G401.6 (cell line): ENCODE measurements around the gene DCC.
"Not testable (repeated sequence)": the region's sequence is repeated elsewhere in the genome, so short reads cannot be mapped to it uniquely, and the experiment has no call there.

Source experiments
- FAIRE-seq: peaks from 2 replicates; lab custom pipeline; 2012; peaks lifted over from hg19 to GRCh38; lab: Jason Lieb, UNC

DCC gene

GRCh38 chr18:53511725-53512124 lies 1171.7 kb downstream of the DCC start:
- not testable (repeated sequence) for FAIRE-seq

DNA sequence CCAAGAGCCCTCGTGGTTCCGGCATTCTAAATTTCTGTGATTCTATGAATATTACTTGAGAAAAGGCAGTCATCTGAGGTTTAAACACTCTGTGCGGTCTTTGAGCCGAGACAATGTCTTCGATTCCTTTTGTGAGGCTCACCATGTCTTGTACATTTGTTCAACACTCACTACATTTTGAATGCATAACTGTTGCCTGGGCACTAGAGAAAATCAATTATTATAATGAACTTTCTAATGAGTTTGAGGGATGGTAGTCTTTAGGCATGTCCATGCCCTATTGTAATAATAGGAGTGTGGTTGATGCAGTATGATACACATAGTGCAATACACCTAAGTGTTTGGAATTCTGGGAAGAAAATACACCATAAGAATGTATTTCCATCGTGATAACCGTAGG lies 1181.1 kb downstream of the DCC start:
- FAIRE-seq, result no peak

DNA sequence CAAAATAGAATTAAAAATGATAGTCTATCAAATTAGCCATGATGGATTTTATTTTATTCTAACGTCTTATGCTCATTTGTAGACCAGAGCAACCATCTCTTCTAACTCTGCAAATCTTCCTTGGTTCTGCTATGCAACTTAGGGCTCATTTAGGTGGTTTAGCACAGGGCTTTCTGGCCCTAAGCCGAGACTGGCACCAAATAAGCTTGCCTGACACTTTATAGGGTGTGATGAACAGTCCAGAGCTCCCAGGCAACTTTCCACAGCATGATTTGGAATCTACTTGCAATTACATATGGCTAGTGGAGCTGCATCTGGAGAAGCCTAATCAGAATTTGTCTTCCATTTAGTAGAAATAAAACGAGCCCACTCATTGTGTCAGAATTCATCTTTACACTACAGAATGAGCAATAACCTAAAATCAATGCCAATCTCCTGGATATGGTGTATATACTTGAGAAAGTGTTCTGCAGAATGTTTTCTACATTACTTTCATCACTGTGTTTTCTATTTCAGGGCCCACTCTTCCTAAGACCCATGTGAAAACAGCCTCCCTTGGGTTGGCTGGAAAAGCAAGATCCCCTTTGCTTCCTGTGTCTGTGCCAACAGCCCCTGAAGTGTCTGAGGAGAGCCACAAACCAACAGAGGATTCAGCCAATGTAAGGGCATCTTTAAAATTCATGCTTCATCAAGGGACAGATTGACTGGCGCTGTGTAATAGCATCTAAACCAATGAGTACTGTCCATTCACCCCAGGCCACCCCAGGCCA lies 1186.3 kb downstream of the DCC start:
- FAIRE-seq, result no peak

DNA sequence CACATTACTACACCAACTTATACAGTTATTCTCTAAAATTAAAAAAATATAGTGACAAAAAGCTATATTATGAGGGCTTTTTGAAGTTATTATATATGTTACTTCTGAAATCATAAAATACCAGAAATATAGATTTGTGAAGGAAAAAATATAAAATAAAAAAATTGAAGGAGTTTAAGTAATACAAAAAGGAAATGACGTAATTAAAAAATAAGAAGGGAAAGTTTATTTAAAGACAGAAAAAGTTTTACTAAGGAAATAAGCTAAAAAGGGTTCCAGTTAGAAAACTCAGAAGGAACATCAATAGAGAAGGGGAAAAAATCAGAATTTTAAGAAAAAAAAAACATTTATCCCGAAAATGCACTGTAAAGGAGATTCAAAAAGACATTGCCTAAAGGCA lies 1187.4 kb downstream of the DCC start:
- FAIRE-seq, result no peak

GRCh38 chr18:53531187-53531586 lies 1191.2 kb downstream of the DCC start:
- FAIRE-seq, result no peak

DNA sequence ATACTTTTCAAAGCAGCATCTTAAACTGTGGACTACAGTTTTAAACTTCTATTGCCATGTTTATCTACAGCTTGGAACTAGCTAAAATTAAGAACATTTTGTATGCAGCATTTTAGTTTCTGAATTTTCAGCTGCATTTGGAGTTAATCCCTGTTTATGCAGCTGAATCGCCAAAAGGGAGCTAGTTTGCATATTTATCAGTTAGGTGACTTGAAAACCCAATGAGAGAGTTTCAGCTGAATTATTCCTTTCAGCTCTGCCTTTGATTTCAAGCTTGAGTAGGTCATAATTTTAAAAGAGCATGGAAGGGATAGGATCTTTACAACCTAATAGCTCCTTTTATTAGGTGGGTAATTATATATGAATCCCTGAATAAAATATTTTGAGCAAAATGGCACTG lies 1191.9 kb downstream of the DCC start:
- no peak for FAIRE-seq

DNA sequence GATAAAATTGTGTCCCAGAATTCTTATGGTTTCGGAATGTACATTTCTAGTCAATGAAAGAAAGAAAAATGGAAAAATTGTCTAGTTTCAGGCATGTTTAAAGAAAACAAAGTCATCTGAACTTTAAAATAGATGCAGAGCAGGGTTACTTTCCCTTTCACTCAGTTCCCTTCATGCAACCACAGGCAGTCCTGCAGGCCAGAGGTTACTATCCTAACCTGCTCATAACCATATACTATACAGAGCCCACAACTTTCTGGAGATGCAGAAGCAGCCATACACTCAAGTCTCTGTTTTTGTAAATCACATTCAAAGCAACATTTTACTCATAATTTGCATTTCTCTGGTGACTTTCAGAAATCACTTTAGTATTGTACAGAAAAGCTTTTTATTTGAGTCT lies 1194.2 kb downstream of the DCC start:
- FAIRE-seq, result no peak

DNA sequence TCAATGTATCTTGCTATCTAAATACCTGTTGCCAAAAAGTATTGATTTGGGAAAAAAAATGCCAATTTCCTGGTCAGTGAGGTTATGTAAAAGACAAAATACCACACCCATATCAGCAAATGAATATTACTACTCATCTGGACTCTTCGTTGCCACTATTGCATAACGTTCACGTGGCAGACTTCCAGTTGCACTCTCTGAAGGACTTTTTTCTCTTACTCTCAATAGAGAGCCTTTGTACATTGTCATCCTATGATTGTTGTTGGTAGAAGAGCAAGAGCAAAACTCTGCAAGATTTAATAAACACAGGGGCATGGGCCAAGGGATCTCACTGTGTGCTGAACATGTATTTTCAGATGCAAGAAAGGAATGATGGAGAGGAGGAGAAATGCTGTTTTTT lies 1194.7 kb downstream of the DCC start:
- FAIRE-seq, result no peak

GRCh38 chr18:53536908-53537307 lies 1196.9 kb downstream of the DCC start:
- FAIRE-seq, result no peak

DNA sequence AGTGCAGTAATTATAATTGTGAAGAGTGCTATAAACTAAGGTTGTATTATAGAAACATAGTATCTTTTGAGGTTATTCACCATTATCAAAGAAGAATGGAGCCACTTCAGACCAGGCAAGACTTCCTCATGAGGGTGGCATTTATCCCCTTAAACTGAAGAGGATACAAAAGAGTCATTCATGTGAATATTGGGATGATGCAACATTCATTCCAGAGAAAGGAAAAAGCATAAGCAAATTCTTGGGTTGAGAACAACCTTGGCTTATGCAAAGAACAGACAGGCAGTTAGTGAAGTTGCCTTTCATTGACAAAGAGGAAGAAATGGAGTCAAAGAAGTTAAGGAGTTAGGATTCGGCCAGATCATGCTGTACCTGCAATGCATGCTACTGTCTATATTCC lies 1201.9 kb downstream of the DCC start:
- FAIRE-seq, result no peak

DNA sequence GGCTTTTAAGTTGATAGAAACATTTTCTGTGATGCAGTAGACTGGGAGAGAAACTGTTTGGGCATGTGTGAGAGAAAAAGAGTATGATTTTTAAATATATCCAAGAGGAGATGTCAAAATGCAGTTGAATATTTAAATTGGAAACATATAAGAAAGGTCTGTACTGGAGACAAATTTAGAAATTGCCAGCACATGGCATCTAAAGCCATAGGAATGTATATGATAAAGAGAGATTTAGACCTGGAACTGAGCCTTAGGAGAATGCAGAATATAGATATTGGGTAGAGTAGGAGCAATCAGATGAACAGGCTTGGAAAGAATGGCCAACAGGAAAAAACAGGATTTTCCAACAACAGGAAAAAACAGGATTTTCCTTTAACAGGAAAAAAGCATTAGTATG lies 1203.7 kb downstream of the DCC start:
- no peak for FAIRE-seq

- no peak for FAIRE-seq
Measured at GRCh38 chr18:53544917-53545316, 1204.9 kb downstream of the DCC start.

DNA sequence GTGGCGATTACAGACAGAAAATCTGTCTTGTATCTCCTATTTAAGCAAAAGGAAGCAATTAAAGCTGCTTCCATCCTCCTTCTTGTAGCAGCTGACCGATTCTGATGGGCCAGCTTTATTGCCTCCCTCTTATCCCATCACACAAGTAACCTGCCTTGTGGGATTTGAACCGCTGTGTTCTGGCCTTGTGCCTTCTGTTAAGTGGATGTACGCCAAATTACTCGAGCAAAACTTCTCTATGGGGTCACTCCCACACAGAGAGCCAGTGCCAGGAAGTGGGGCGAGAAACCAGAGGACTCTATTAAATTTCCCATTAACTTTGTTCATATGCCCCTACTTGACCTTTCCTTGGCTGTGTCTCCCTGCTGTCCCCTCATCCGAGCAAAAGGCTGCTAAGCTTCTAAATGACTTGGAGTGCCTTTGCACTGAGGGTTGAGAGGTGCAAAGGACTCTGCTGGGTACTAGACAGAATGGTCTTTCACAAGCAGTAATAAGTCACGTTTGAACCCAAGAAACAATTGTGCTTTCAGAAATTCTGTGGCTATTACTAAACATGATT lies 1212.0 kb downstream of the DCC start:
- no peak for FAIRE-seq

DNA sequence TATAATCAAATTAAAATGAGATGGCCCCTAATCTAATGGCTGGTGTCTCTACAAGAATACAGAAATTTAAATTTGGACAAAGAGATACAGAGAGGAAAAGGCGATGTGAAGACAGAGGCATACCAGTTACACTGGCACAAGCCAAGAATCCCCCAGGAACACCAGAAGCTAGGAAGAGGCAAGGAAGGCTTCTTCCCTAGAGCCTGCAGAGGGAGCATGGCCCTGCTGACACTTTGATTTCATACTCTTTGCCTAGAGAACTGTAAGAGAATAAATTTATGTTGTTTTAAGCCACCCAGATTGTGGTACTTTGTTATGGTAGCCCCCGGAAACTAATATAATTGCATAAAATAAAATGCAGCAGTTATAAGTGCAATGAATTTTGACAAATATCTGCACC lies 1213.0 kb downstream of the DCC start:
- no peak for FAIRE-seq

GRCh38 chr18:53556450-53556849 lies 1216.5 kb downstream of the DCC start:
- FAIRE-seq, result no peak

GRCh38 chr18:53560546-53560945 lies 1220.5 kb downstream of the DCC start:
- no peak for FAIRE-seq

DNA sequence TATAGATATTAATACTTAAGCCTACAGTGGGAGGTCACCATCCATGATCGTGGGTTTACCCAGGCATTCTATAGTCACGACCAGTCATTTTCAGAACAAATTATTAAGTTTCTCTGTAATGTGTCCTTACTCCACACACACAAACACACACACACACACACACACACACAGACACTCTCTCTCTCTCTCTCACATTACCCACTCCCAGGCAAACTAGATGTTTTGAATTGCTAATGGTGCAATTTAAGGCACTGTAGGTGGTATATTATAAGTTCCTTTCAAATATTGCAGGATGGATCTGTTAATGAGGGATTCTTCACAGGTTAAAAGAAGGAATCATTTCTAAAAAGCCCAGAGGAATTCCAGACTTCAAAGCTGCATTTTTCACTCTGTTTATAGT lies 1226.6 kb downstream of the DCC start:
- no peak for FAIRE-seq

- no peak for FAIRE-seq
Measured at GRCh38 chr18:53567929-53568574, 1228.1 kb downstream of the DCC start.
